KMS-11 (cell line): Measurements from ENCODE around the gene PSEN2.

ENCODE experiments used
- H2AFZ ChIP-seq: fragments of 200-600 bp; sonication (generic); 2 replicates; pipeline ENCODE4 v1.6.1; 2016; ENCODE audit warnings: antibody characterized with exemption, mixed run types, low read depth
- H3K27ac ChIP-seq: fragments of 200-600 bp; sonication (generic); 2 replicates; pipeline ENCODE4 v1.6.1; 2016; ENCODE audit warnings: mild to moderate bottlenecking, mixed run types
- H3K27me3 ChIP-seq: fragments of 200-600 bp; sonication (generic); 2 replicates; pipeline ENCODE4 v1.6.1; 2017; ENCODE audit warnings: mild to moderate bottlenecking, low read depth, mixed run types, moderate library complexity; ENCODE audit not compliant: insufficient read depth
- H3K36me3 ChIP-seq: fragments of 200-600 bp; sonication (generic); 2 replicates; pipeline ENCODE4 v1.6.1; 2017; ENCODE audit warnings: mild to moderate bottlenecking, mixed run types; ENCODE audit not compliant: insufficient read depth
- H3K4me1 ChIP-seq: fragments of 200-600 bp; sonication (generic); 2 replicates; pipeline ENCODE4 v1.6.1; 2016; ENCODE audit warnings: mild to moderate bottlenecking, low read depth, mixed run types; ENCODE audit not compliant: poor library complexity, severe bottlenecking
- H3K4me2 ChIP-seq: fragments of 200-600 bp; sonication (generic); 2 replicates; pipeline ENCODE4 v1.7.0; 2016; ENCODE audit warnings: mild to moderate bottlenecking, mixed run types
- H3K4me3 ChIP-seq: fragments of 200-600 bp; sonication (generic); IDR thresholded peaks from 2 replicates; pipeline ENCODE4 v1.6.1; 2017; ENCODE audit warnings: low read depth, low read length, mixed read lengths; ENCODE audit not compliant: insufficient read depth
- H3K79me2 ChIP-seq: fragments of 200-600 bp; sonication (generic); 2 replicates; pipeline ENCODE4 v1.6.1; 2016; ENCODE audit warnings: low read depth, mixed run types; ENCODE audit not compliant: insufficient read depth
- H3K9ac ChIP-seq: fragments of 200-600 bp; sonication (generic); 2 replicates; pipeline ENCODE4 v1.6.1; 2016; ENCODE audit warnings: mild to moderate bottlenecking, mixed run types
- H4K20me1 ChIP-seq: fragments of 200-600 bp; sonication (generic); 2 replicates; pipeline ENCODE4 v1.6.1; 2016; ENCODE audit warnings: mild to moderate bottlenecking, mixed run types; ENCODE audit not compliant: insufficient read depth
- CTCF ChIP-seq: fragments of 200-600 bp; sonication (generic); conservative IDR thresholded peaks from 2 replicates; pipeline ENCODE4 v1.6.1; 2017; ENCODE audit warnings: low read depth, mild to moderate bottlenecking, antibody characterized with exemption, low read length, moderate library complexity, mixed read lengths

The PSEN2 gene

GRCh38 chr1:226908419-226908818, 38.0 kb downstream of the PSEN2 start:
- no peaks in the 10 kb centered on the region for H3K27me3 ChIP-seq
- no peak overlapping the region for H3K4me2 ChIP-seq
- no peak overlapping the region for H3K9ac ChIP-seq
- H3K4me3 ChIP-seq, result no peak overlapping the region
- H3K27ac ChIP-seq, result no peak overlapping the region
- no peaks in the 10 kb centered on the region for H4K20me1 ChIP-seq
- H3K36me3 ChIP-seq, result no peaks in the 10 kb centered on the region
- TF ChIP-seq CTCF, result no peak
- H2AFZ ChIP-seq, result no peak overlapping the region
- no peaks in the 10 kb centered on the region for H3K4me1 ChIP-seq
- H3K79me2 ChIP-seq, result no peaks in the 10 kb centered on the region

GRCh38 chr1:226908913-226909312, 38.5 kb downstream of the PSEN2 start:
- Histone ChIP-seq H3K79me2 (no peaks in the 10 kb centered on the region), H4K20me1 (no peaks in the 10 kb centered on the region), H3K27me3 (no peaks in the 10 kb centered on the region), H3K27ac (no peak overlapping the region), H3K4me3 (no peak overlapping the region), H3K4me1 (no peaks in the 10 kb centered on the region), H2AFZ (no peak overlapping the region), H3K9ac (no peak overlapping the region), H3K4me2 (no peak overlapping the region), H3K36me3 (no peaks in the 10 kb centered on the region)
- TF ChIP-seq CTCF, result no peak

- no peak overlapping the region for H3K9ac ChIP-seq
Measured at GRCh38 chr1:226912587-226913176, 42.3 kb downstream of the PSEN2 start.

GRCh38 chr1:226915672-226915995, 45.2 kb downstream of the PSEN2 start:
- Histone ChIP-seq H3K4me2 (no peak overlapping the region), H3K4me3 (no peak overlapping the region), H3K27ac (no peak overlapping the region), H3K9ac (no peak overlapping the region), H3K27me3 (no peaks in the 10 kb centered on the region), H4K20me1 (no peaks in the 10 kb centered on the region), H3K36me3 (no peaks in the 10 kb centered on the region), H3K79me2 (no peaks in the 10 kb centered on the region), H2AFZ (no peak overlapping the region), H3K4me1 (peaks cover 4% of the 10 kb centered on the region)
- no peak for TF ChIP-seq CTCF

More at GRCh38 chr1:226912587-226913176, 42.3 kb downstream of the PSEN2 start:
- Histone ChIP-seq H3K79me2 (no peaks in the 10 kb centered on the region), H3K4me2 (no peak overlapping the region), H3K27ac (no peak overlapping the region), H3K36me3 (no peaks in the 10 kb centered on the region), H2AFZ (no peak overlapping the region), H3K4me3 (no peak overlapping the region), H3K4me1 (peaks cover 4% of the 10 kb centered on the region), H3K27me3 (no peaks in the 10 kb centered on the region), H4K20me1 (no peaks in the 10 kb centered on the region)
- TF ChIP-seq CTCF, result no peak

GRCh38 chr1:226916497-226916896, 46.1 kb downstream of the PSEN2 start:
- H3K27ac ChIP-seq, result no peak overlapping the region
- H3K4me1 ChIP-seq, result peaks cover 4% of the 10 kb centered on the region
- H4K20me1 ChIP-seq, result no peaks in the 10 kb centered on the region
- H3K36me3 ChIP-seq, result no peaks in the 10 kb centered on the region
- H2AFZ ChIP-seq, result no peak overlapping the region
- H3K4me3 ChIP-seq, result no peak overlapping the region
- H3K27me3 ChIP-seq, result no peaks in the 10 kb centered on the region
- H3K79me2 ChIP-seq, result no peaks in the 10 kb centered on the region
- no peak for TF ChIP-seq CTCF
- H3K9ac ChIP-seq, result no peak overlapping the region
- no peak overlapping the region for H3K4me2 ChIP-seq
